ENCODE results near the gene EMC10.

Gene EMC10

DNA sequence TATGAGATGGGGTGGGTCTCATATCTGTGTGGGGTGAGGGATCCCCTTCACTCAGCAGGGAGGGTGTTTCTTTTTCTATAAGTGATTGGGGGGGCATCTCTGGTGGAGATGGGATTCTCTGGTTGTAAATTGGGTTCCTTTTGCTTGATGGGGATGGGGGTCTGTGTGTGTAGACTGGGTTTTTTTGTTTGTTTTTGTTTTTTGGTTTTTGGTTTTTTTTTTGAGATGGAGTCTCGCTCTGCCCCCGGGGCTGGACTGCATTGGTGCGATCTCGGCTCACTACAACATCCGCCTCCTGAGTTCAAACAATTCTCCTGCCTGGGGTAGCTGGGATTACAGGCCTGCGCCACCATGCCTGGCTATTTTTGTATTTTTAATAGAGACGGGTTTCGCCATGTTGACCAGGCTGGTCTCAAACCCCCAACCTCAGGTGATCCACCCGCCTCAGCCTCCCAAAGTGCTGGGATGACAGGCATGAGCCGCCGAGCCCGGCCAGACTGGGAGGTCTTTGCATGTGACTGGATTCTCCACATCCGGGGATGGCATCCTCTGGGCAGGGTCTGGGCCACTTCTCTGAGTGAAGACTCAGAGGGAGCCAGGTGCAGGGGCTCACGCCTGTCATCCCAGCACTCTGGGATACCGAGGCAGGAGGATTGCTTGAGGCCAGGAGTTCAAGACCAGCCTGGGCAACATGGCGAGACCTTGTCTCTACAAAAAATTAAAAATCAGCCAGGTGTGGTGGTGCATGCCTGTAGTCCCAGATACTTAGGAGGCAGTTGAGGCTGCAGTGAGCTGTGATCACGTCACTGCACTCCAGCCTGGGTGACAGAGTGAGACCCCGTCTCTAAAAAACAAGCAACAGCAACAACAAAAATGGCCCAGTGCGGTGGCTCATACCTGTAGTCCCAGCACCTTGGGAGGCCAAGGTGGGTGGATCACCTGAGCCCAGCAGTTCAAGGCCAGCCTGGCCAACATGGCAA, 42.8 kb upstream of the EMC10 start:
- H3K4me3 ChIP-seq (replicated peaks; ENCODE audit: insufficient read depth, low read length): no peak overlapping the region
- H3K27me3 ChIP-seq (ENCODE audit: insufficient read depth, poor library complexity, severe bottlenecking): peaks cover 13% of the 10 kb centered on the region
- TF ChIP-seq, protein P1, sequence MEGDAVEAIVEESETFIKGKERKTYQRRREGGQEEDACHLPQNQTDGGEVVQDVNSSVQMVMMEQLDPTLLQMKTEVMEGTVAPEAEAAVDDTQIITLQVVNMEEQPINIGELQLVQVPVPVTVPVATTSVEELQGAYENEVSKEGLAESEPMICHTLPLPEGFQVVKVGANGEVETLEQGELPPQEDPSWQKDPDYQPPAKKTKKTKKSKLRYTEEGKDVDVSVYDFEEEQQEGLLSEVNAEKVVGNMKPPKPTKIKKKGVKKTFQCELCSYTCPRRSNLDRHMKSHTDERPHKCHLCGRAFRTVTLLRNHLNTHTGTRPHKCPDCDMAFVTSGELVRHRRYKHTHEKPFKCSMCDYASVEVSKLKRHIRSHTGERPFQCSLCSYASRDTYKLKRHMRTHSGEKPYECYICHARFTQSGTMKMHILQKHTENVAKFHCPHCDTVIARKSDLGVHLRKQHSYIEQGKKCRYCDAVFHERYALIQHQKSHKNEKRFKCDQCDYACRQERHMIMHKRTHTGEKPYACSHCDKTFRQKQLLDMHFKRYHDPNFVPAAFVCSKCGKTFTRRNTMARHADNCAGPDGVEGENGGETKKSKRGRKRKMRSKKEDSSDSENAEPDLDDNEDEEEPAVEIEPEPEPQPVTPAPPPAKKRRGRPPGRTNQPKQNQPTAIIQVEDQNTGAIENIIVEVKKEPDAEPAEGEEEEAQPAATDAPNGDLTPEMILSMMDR (IDR thresholded peaks at IDR 0.05; ENCODE audit: insufficient read depth, low read length): no peak
- no peak for TF ChIP-seq POLR2AphosphoS5 (IDR thresholded peaks at IDR 0.05; ENCODE audit: low read depth)
- TF ChIP-seq GABPA (IDR thresholded peaks at IDR 0.05; ENCODE audit: low read depth): no peak
- TF ChIP-seq, protein P2, sequence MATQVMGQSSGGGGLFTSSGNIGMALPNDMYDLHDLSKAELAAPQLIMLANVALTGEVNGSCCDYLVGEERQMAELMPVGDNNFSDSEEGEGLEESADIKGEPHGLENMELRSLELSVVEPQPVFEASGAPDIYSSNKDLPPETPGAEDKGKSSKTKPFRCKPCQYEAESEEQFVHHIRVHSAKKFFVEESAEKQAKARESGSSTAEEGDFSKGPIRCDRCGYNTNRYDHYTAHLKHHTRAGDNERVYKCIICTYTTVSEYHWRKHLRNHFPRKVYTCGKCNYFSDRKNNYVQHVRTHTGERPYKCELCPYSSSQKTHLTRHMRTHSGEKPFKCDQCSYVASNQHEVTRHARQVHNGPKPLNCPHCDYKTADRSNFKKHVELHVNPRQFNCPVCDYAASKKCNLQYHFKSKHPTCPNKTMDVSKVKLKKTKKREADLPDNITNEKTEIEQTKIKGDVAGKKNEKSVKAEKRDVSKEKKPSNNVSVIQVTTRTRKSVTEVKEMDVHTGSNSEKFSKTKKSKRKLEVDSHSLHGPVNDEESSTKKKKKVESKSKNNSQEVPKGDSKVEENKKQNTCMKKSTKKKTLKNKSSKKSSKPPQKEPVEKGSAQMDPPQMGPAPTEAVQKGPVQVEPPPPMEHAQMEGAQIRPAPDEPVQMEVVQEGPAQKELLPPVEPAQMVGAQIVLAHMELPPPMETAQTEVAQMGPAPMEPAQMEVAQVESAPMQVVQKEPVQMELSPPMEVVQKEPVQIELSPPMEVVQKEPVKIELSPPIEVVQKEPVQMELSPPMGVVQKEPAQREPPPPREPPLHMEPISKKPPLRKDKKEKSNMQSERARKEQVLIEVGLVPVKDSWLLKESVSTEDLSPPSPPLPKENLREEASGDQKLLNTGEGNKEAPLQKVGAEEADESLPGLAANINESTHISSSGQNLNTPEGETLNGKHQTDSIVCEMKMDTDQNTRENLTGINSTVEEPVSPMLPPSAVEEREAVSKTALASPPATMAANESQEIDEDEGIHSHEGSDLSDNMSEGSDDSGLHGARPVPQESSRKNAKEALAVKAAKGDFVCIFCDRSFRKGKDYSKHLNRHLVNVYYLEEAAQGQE (IDR thresholded peaks at IDR 0.05; ENCODE audit: insufficient replicate concordance, low read depth): no peak
- no peak for TF ChIP-seq SPI1 (IDR thresholded peaks at IDR 0.05; ENCODE audit: borderline replicate concordance, low read depth)
- no peak for DNase-seq (ENCODE audit: low read depth in 1 of 2, low spot score in 1 of 2)
- no peak overlapping the region for H3K27ac ChIP-seq (replicated peaks)

DNA sequence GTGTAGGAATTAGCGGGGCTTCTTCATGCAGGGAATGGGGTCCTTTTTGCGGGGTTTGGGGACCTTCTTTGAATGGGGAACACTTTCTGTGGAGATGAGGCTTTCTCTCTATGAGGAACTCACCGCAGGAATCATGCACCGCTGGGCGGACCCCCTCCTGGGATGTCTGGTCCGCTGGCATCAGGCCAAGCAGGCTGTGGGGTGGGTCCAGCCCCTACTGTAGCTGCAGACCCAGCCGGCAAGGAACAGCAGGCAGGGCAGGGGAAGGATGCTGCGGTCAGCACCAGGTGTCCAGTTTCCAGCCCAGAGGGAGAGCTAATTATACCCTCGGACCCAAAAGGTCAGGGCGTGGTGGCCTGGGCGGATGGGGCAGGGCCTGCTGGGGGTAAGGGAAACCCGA, 41.8 kb upstream of the EMC10 start:
- no peak overlapping the region for H3K4me3 ChIP-seq (replicated peaks; ENCODE audit: insufficient read depth, low read length)
- DNase-seq (ENCODE audit: low read depth in 1 of 2, low spot score in 1 of 2): no peak
- H3K27me3 ChIP-seq (ENCODE audit: insufficient read depth, poor library complexity, severe bottlenecking): peaks cover 13% of the 10 kb centered on the region
- TF ChIP-seq GABPA (IDR thresholded peaks at IDR 0.05; ENCODE audit: low read depth) (no peak), POLR2AphosphoS5 (IDR thresholded peaks at IDR 0.05; ENCODE audit: low read depth) (no peak), SPI1 (IDR thresholded peaks at IDR 0.05; ENCODE audit: borderline replicate concordance, low read depth) (no peak)
- TF ChIP-seq, protein P1 (IDR thresholded peaks at IDR 0.05; ENCODE audit: insufficient read depth, low read length): no peak
- TF ChIP-seq, protein P2 (IDR thresholded peaks at IDR 0.05; ENCODE audit: insufficient replicate concordance, low read depth): no peak
- H3K27ac ChIP-seq (replicated peaks): no peak overlapping the region

DNA sequence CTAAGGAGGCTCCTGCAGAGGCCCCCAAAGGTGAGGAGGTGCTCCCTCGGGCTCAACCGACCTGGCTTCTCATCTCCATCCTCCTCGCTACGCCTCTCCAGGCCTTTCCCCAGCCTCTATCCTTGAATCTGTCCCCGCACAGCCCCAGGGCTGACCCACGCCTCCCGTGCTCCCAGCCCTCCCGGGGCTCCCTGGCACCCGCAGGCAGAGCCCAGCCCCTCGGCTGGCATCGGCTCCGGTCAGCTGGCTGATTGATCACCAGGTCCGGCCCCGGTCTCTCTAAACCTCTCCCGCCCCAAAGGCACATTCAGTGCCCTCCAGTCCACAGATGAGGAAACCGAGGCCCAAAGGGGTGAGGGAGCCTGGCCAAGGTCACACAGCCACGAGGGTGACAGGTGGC, 41.1 kb upstream of the EMC10 start:
- Histone ChIP-seq H3K27me3 (ENCODE audit: insufficient read depth, poor library complexity, severe bottlenecking) (peaks cover 13% of the 10 kb centered on the region), H3K4me3 (replicated peaks; ENCODE audit: insufficient read depth, low read length) (no peak overlapping the region), H3K27ac (replicated peaks) (no peak overlapping the region)
- TF ChIP-seq GABPA (IDR thresholded peaks at IDR 0.05; ENCODE audit: low read depth) (no peak), POLR2AphosphoS5 (IDR thresholded peaks at IDR 0.05; ENCODE audit: low read depth) (no peak), SPI1 (IDR thresholded peaks at IDR 0.05; ENCODE audit: borderline replicate concordance, low read depth) (no peak)
- TF ChIP-seq, protein P1 (IDR thresholded peaks at IDR 0.05; ENCODE audit: insufficient read depth, low read length): no peak
- TF ChIP-seq, protein P2 (IDR thresholded peaks at IDR 0.05; ENCODE audit: insufficient replicate concordance, low read depth): no peak
- no peak for DNase-seq (ENCODE audit: low read depth in 1 of 2, low spot score in 1 of 2)

Measured in HL-60 (cell line).